Left ventricle myocardium inferior (tissue), 1 donor: ENCODE results near the gene NSD1. TPM values are rescaled to one million over a fixed set of nuclear protein-coding genes. Genes with fewer than 3 reads are reported as not detected.

Experiments
- DNase-seq: peaks from one replicate; pipeline ENCODE4 v3.0.0-alpha.2; 2020
- H3K27ac ChIP-seq: fragments of 200-600 bp; replicated peaks from 2 replicates; pipeline ENCODE4 v1.8.0; 2021
- H3K27me3 ChIP-seq: fragments of 200-600 bp; 2 replicates; pipeline ENCODE4 v1.8.0; 2021; ENCODE audit warnings: low read depth
- H3K36me3 ChIP-seq: fragments of 200-600 bp; 2 replicates; pipeline ENCODE4 v1.8.0; 2021
- H3K4me1 ChIP-seq: fragments of 200-600 bp; 2 replicates; pipeline ENCODE4 v1.8.0; 2021
- H3K4me3 ChIP-seq: fragments of 200-600 bp; 2 replicates; pipeline ENCODE4 v1.8.0; 2021; ENCODE audit warnings: mild to moderate bottlenecking, moderate library complexity
- H3K9me3 ChIP-seq: fragments of 200-600 bp; replicated peaks from 2 replicates; pipeline ENCODE4 v1.8.0; 2021
- intact Hi-C: fragments of 100-400 bp; cut with micrococcal nuclease; formaldehyde crosslinking; loops from one replicate; pipeline ENCODE4 v1.11.0; 2022
- long read RNA-seq: library from polyadenylated mRNA; unstranded; transcript quantifications from one replicate; pipeline ENCODE4 v2.0.0, GENCODE V29; 2021
- total RNA-seq: library from RNA; stranded (reverse); fragmentation: NEBNext Ultra II Directional; extraction: Animal tissue kit (Norgen Biotek cat#: 25700); gene quantifications from one replicate; pipeline ENCODE4 v1.2.1, GENCODE V29; 2021
- TF ChIP-seq, protein P1 (sequence below): fragments of 200-600 bp; IDR thresholded peaks from 2 replicates; pipeline ENCODE4 v1.8.0; 2021; ENCODE audit warnings: antibody characterized with exemption, mild to moderate bottlenecking, borderline replicate concordance
- donor health status: DM: no; HTN: yes; CAD: no; lungs with severe emphysema.

Gene NSD1
- total RNA-seq: 40.8 TPM
- long read RNA-seq, partial matches to known transcripts: 4 of 16 reads
- long read RNA-seq, other reads (novel, unspliced or antisense): 10 of 16 reads

- Histone ChIP-seq H3K9me3 (no peaks in the 10 kb centered on the region), H3K27ac (peak within 1 kb of the TSS; percentile 94), H3K27me3 (no peaks in the 10 kb centered on the region), H3K4me3 (peak within 1 kb of the TSS; percentile 74), H3K36me3 (peaks cover 30% of the 10 kb centered on the region), H3K4me1 (peaks cover 54% of the 10 kb centered on the region)
- intact Hi-C loops: no loop called here
- TF ChIP-seq, protein P1, sequence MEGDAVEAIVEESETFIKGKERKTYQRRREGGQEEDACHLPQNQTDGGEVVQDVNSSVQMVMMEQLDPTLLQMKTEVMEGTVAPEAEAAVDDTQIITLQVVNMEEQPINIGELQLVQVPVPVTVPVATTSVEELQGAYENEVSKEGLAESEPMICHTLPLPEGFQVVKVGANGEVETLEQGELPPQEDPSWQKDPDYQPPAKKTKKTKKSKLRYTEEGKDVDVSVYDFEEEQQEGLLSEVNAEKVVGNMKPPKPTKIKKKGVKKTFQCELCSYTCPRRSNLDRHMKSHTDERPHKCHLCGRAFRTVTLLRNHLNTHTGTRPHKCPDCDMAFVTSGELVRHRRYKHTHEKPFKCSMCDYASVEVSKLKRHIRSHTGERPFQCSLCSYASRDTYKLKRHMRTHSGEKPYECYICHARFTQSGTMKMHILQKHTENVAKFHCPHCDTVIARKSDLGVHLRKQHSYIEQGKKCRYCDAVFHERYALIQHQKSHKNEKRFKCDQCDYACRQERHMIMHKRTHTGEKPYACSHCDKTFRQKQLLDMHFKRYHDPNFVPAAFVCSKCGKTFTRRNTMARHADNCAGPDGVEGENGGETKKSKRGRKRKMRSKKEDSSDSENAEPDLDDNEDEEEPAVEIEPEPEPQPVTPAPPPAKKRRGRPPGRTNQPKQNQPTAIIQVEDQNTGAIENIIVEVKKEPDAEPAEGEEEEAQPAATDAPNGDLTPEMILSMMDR: no peak
- DNase-seq: peak; percentile 89
Observed at GRCh38 chr5:177133096-177133852, at the start of gene NSD1. Gene NSD1, plus strand, starts transcription at chr5:177133773. Its CDS starts 1,331 bp downstream, at chr5:177135104.

DNA sequence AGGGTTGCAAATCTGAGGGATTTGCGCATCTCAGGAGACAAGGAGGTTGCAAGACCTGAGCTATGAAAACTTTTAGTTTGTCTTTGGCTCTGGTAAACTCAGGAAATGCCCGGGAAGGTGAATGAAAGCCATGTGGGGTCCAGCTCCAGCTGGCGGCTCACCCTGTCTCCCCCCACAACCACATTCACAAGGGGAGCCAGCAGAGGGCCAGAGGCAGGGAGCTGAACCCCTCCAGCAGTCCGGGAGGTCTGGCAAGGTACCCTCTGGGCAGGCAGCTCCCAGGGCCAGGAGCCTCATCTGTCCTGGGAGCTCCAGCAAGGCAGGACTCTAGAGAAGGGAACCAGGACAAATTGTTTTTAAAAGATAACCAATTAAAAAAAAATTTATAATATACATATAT lies 49.4 kb upstream of the NSD1 start:
- TF ChIP-seq, protein P1: no peak
- peaks cover 60% of the 10 kb centered on the region for H3K27me3 ChIP-seq
- intact Hi-C loops: no loop called here
- peaks cover 22% of the 10 kb centered on the region for H3K4me1 ChIP-seq
- no peak for DNase-seq
- no peak overlapping the region for H3K4me3 ChIP-seq
- no peaks in the 10 kb centered on the region for H3K36me3 ChIP-seq
- H3K9me3 ChIP-seq: no peaks in the 10 kb centered on the region
- no peak overlapping the region for H3K27ac ChIP-seq

DNA sequence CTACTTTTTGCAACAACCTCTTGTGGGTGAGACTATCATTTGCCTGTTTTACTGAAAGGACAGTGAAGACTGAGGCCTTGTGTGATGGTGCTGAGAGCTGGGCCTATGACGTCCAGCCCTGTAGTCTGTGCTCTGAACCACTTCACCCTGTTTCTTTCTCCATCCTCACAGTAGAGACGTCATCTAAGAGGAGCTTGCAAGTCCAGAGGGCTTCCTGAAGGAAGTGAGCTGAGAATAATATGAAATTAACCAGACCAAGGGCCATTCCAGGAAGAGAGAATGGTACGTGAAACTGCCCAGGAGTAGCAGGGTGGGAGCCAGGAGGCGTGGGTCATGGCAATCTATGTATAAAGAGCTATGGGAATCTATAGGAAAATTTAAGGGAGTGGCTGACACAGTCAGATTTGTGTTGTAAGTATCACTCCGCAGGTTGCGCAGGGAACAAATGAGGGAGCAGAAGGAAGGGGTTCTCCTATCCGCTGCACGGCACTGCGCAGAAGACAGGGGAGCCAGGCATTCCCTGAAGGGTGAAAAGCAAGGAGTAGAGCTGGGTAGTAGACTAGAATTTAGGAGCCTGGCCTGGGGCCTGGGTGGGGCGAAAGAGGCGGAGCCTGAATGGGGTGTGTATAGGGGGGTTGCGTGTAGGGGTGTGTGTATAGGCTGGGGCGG lies 47.5 kb upstream of the NSD1 start:
- H3K27me3 ChIP-seq: peaks cover 77% of the 10 kb centered on the region
- no peaks in the 10 kb centered on the region for H3K9me3 ChIP-seq
- DNase-seq: no peak
- TF ChIP-seq, protein P1: no peak
- intact Hi-C loops: no loop called here
- no peaks in the 10 kb centered on the region for H3K36me3 ChIP-seq
- peak overlapping the region; percentile 66 for H3K4me3 ChIP-seq
- H3K27ac ChIP-seq: no peak overlapping the region
- peaks cover 28% of the 10 kb centered on the region for H3K4me1 ChIP-seq

DNA sequence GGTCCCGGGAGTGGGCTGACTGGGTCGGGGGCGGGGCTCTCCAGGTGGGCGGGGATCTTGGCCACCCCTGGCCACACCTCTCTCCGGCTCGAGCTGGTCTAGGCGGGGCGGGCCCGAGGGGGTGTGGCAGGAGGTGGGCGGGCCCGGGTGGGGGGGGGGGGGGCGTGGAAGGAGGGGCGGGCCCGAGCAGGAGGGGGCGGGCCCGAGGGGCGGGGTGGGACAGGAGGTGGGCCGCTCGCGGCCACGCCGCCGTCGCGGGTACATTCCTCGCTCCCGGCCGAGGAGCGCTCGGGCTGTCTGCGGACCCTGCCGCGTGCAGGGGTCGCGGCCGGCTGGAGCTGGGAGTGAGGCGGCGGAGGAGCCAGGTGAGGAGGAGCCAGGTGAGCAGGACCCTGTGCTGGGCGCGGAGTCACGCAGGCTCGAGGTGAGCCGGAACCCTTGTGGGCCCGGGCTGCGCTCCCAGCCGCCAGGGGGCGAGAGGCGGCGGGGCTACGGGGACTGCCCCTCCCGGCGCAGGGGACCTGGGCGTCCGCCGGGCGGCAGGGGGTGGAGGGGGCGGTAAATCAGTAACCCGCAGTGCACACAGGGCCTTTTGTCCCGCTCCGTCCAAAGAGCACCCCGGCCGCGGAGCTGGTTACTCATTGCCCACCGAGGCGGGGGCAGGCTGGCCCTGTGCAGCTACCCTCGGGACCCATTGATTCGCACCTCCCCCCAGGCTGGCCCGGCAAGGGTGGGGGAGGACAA lies 46.7 kb upstream of the NSD1 start, which contains the start of gene FGFR4:
Gene FGFR4, plus strand, starts transcription at position 262 of the 744 bp plus-strand sequence. CDS start 2,688 bp downstream, outside the sequence.
- H3K27ac ChIP-seq: no peak within 1 kb of the TSS
- no peaks in the 10 kb centered on the region for H3K36me3 ChIP-seq
- TF ChIP-seq, protein P1: peak; percentile 66
- peak; percentile 56 for DNase-seq
- peak within 1 kb of the TSS; percentile 66 for H3K4me3 ChIP-seq
- no peaks in the 10 kb centered on the region for H3K9me3 ChIP-seq
- H3K4me1 ChIP-seq: peaks cover 28% of the 10 kb centered on the region
- intact Hi-C loops: no loop called here
- peaks cover 84% of the 10 kb centered on the region for H3K27me3 ChIP-seq

DNA sequence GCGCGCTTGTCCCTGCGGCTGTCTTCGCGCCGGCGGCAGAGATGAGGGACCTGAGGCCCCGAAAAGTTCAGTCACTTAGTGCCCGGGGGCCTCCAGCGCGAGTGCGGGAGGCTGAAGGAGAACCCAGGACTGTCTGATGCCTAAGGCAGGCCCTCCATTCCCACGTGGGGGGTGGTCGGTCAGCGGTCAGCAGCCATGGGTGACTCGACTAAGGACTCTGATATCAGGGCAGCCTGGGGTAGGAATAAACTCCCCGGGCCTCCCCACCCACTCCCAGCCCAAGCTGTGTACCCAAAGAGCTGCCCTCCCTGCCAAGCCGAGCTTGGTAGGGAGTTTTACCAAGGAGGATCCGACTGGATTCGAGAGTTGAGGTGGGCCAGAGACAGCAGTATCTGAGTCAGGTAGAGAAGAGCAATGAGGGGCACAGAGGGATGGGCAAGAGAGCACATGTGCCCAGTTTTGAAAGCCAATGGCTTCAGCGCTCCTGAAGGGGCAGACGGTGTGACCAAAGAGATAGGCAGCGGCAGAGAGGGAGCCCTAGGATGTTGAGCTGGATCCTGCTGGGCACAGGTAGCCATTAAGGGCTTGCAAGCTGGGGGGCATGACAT lies 46.1 kb upstream of the NSD1 start:
- intact Hi-C loops: no loop called here
- DNase-seq: no peak
- peaks cover 79% of the 10 kb centered on the region for H3K27me3 ChIP-seq
- TF ChIP-seq, protein P1: no peak
- peak overlapping the region; percentile 66 for H3K4me3 ChIP-seq
- H3K9me3 ChIP-seq: no peaks in the 10 kb centered on the region
- no peak overlapping the region for H3K27ac ChIP-seq
- H3K4me1 ChIP-seq: peaks cover 28% of the 10 kb centered on the region
- H3K36me3 ChIP-seq: no peaks in the 10 kb centered on the region
